Natural killer cell (primary cell): ENCODE measurements around the gene CD209. TPM values are rescaled to one million over a fixed set of nuclear protein-coding genes. Genes with fewer than 3 reads are reported as not detected.

Source experiments
- ATAC-seq, 3 donors: fragments of 150-1000 bp in 2 of 3; fragments of 200-7000 bp in 1 of 3; cut with Tn5 transposase; 1 replicate in 1 of 3; 2 replicates in 2 of 3; pipeline ENCODE4 v1.10.0; 2021; ENCODE audit warnings: mild to moderate bottlenecking in 2 of 3, moderate library complexity in 2 of 3
- DNase-seq, 2 donors: peaks; one replicate each; pipeline versions ENCODE4 v3.0.0 to v3.0.0-alpha.2; 2013 to 2021; ENCODE audit warnings: mixed read lengths in 1 of 2
- H3K27ac ChIP-seq: one replicate; pipeline ENCODE4 v1.5.1; 2013; ENCODE audit warnings: mild to moderate bottlenecking, low read length
- H3K27me3 ChIP-seq: one replicate; pipeline ENCODE4 v1.6.1; 2013; ENCODE audit warnings: low read length; ENCODE audit not compliant: control insufficient read depth, insufficient read depth
- H3K36me3 ChIP-seq: one replicate; pipeline ENCODE4 v1.6.1; 2013; ENCODE audit warnings: low read length; ENCODE audit not compliant: control insufficient read depth, insufficient read depth
- H3K4me1 ChIP-seq: one replicate; pipeline ENCODE4 v1.6.1; 2013; ENCODE audit warnings: low read length; ENCODE audit not compliant: control insufficient read depth, insufficient read depth
- H3K4me3 ChIP-seq: one replicate; pipeline ENCODE4 v1.5.1; 2013; ENCODE audit warnings: low read length
- H3K9me3 ChIP-seq: one replicate; pipeline ENCODE4 v1.6.1; 2013; ENCODE audit warnings: low read length; ENCODE audit not compliant: control insufficient read depth, insufficient read depth
- H3K27ac Mint-ChIP-seq, 2 donors: one replicate each; pipeline ENCODE4 v1.8.0; 2022; ENCODE audit warnings: mild to moderate bottlenecking in 2 of 2, mixed read lengths in 2 of 2, moderate library complexity in 1 of 2
- H3K27me3 Mint-ChIP-seq, 2 donors: one replicate each; pipeline ENCODE4 v1.8.0; 2022; ENCODE audit warnings: low read depth in 2 of 2, mixed read lengths in 2 of 2
- H3K36me3 Mint-ChIP-seq: one replicate; pipeline ENCODE4 v1.8.0; 2022; ENCODE audit warnings: mixed read lengths
- H3K4me1 Mint-ChIP-seq, 2 donors: one replicate each; pipeline ENCODE4 v1.8.0; 2022; ENCODE audit warnings: mixed read lengths in 2 of 2
- H3K4me3 Mint-ChIP-seq: one replicate; pipeline ENCODE4 v1.8.0; 2022; ENCODE audit warnings: mild to moderate bottlenecking, moderate library complexity, mixed read lengths
- H3K9me3 Mint-ChIP-seq, 2 donors: one replicate each; pipeline ENCODE4 v1.8.0; 2022; ENCODE audit warnings: mixed read lengths in 2 of 2
- CTCF ChIP-seq: fragments of 200-600 bp; IDR thresholded peaks from one replicate; pipeline ENCODE4 v1.8.0; 2022; ENCODE audit warnings: antibody characterized with exemption
- WGBS: methylation state at CpG from one replicate; pipeline ENCODE4 v1.1.7; 2013; ENCODE audit warnings: missing lambda C conversion rate; ENCODE audit not compliant: insufficient coverage; 5-methylcytosine and 5-hydroxymethylcytosine counted together
- intact Hi-C: fragments of 100-400 bp; cut with micrococcal nuclease; formaldehyde crosslinking; loops from one replicate; pipeline ENCODE4 v1.14.2; 2022
- total RNA-seq, 4 donors: library from RNA; stranded (reverse); fragments of 120-200 nt in 1 of 4; gene quantifications; one replicate each; pipeline versions ENCODE4 v1.2.3 to v1.2.4, GENCODE V29; 2013 to 2022

Gene CD209
- total RNA-seq, 3 donors from 2014 or later (not counting 1 experiment from before 2014, with no cell fraction given), result 0.10 TPM; not detected in 2

- DNase-seq, result no peak
- no peak overlapping the region for H3K27ac ChIP-seq
- H3K27me3 ChIP-seq, result peaks cover 10% of the 10 kb centered on the region
- H3K9me3 ChIP-seq, result no peaks in the 10 kb centered on the region
- peaks cover 17% of the 10 kb centered on the region for H3K4me1 ChIP-seq
- H3K4me3 ChIP-seq, result no peak overlapping the region
- no peaks in the 10 kb centered on the region for H3K4me1 Mint-ChIP-seq
- no peaks in the 10 kb centered on the region for H3K36me3 Mint-ChIP-seq
- H3K27ac Mint-ChIP-seq, result no peak overlapping the region
- H3K9me3 Mint-ChIP-seq, result no peaks in the 10 kb centered on the region
- 79% methylated on average over 6 of the region's 6 CpGs for WGBS
- peaks cover 33 to 36% of the 10 kb centered on the region in 2 donors for H3K27me3 Mint-ChIP-seq
- no peaks in the 10 kb centered on the region for H3K36me3 ChIP-seq
- TF ChIP-seq CTCF, result no peak
- no peak for ATAC-seq
- intact Hi-C loops, result no loop called here
- no peak overlapping the region for H3K4me3 Mint-ChIP-seq
Measured at GRCh38 chr19:7733376-7733775, 14.0 kb downstream of the CD209 start.

GRCh38 chr19:7732045-7732444, 15.3 kb downstream of the CD209 start, which contains the start of gene CLEC4G:
TSS of gene CLEC4G (minus strand) at chr19:7732110. CDS start at chr19:7732102, 8 bp downstream.
- Mint-ChIP-seq H3K4me1 (no peaks in the 10 kb centered on the region), H3K4me3 (no peak within 1 kb of the TSS), H3K27me3 (peaks cover 46% of the 10 kb centered on the region in 2 donors), H3K9me3 (no peaks in the 10 kb centered on the region), H3K27ac (no peak within 1 kb of the TSS), H3K36me3 (no peaks in the 10 kb centered on the region)
- Histone ChIP-seq H3K27ac (no peak within 1 kb of the TSS), H3K27me3 (peaks cover 10% of the 10 kb centered on the region), H3K4me1 (peaks cover 17% of the 10 kb centered on the region), H3K4me3 (no peak within 1 kb of the TSS), H3K36me3 (no peaks in the 10 kb centered on the region), H3K9me3 (no peaks in the 10 kb centered on the region)
- 86% methylated on average over 9 of the region's 9 CpGs for WGBS
- no peak for TF ChIP-seq CTCF
- intact Hi-C loops, result no loop called here
- DNase-seq (no peak), ATAC-seq (no peak)

DNA sequence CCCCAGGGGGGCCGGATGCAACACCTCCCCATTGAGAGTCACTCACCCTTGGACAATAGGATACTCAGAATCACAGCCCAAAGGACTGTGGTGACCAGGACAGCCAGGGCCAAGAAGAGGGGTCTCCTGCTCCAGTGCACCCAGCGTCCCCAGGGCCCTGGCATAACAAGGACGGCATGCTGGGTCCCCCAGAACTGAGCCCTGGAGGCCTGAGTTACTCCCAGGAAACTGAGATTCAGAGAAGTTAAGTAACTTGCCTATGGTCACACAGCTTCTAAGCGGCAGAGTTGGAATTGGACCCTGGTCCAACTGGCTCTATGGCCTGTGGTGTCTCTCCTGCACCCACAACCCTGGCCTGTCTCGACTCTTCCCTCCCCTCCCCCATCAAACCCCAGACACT, 15.7 kb downstream of the CD209 start:
- Histone ChIP-seq H3K27ac (no peak overlapping the region), H3K36me3 (no peaks in the 10 kb centered on the region), H3K9me3 (no peaks in the 10 kb centered on the region), H3K4me1 (peaks cover 17% of the 10 kb centered on the region), H3K27me3 (peaks cover 10% of the 10 kb centered on the region), H3K4me3 (no peak overlapping the region)
- H3K36me3 Mint-ChIP-seq, result no peaks in the 10 kb centered on the region
- DNase-seq (no peak), ATAC-seq (no peak)
- intact Hi-C loops, result no loop called here
- no peaks in the 10 kb centered on the region for H3K9me3 Mint-ChIP-seq
- TF ChIP-seq CTCF, result no peak
- H3K4me1 Mint-ChIP-seq, result no peaks in the 10 kb centered on the region
- peaks cover 46 to 48% of the 10 kb centered on the region in 2 donors for H3K27me3 Mint-ChIP-seq
- no peak overlapping the region for H3K27ac Mint-ChIP-seq
- no peak overlapping the region for H3K4me3 Mint-ChIP-seq
- WGBS, result 91% methylated on average over 5 of the region's 5 CpGs

GRCh38 chr19:7731218-7731595, 16.1 kb downstream of the CD209 start:
- H3K27ac ChIP-seq, result no peak overlapping the region
- peaks cover 10% of the 10 kb centered on the region for H3K27me3 ChIP-seq
- no peaks in the 10 kb centered on the region for H3K4me1 Mint-ChIP-seq
- H3K27me3 Mint-ChIP-seq, result peaks cover 45 to 46% of the 10 kb centered on the region in 2 donors
- H3K4me1 ChIP-seq, result peaks cover 17% of the 10 kb centered on the region
- no peak overlapping the region for H3K4me3 ChIP-seq
- 74% methylated on average over 39 of the region's 39 CpGs for WGBS
- no peaks in the 10 kb centered on the region for H3K9me3 Mint-ChIP-seq
- intact Hi-C loops, result no loop called here
- no peak for DNase-seq
- no peaks in the 10 kb centered on the region for H3K36me3 Mint-ChIP-seq
- TF ChIP-seq CTCF, result no peak
- no peak overlapping the region for H3K27ac Mint-ChIP-seq
- H3K36me3 ChIP-seq, result no peaks in the 10 kb centered on the region
- no peak overlapping the region for H3K4me3 Mint-ChIP-seq
- ATAC-seq, result no peak
- no peaks in the 10 kb centered on the region for H3K9me3 ChIP-seq
